ENCODE results near the gene IQCH.
A peak's percentile ranks its signal among the peaks of the same experiment; 100 is the strongest.
"Not testable (repeated sequence)": the region's sequence is repeated elsewhere in the genome, so short reads cannot be mapped to it uniquely, and the experiment has no call there.

IQCH gene

GRCh38 chr15:67422296-67422695 is 167.7 kb downstream of the IQCH start:
- DNase-seq (ENCODE audit: extremely low spot score), result no peak
- ChIA-PET POLR2A (no interaction called here), CTCF (interaction anchor here (1.1 to 1.5 kb wide), 2 partner anchors 9 to 11 kb away, joined by 3 to 4 read pairs; no protein-coding TSS in a partner anchor)
- TF ChIP-seq HDGF (IDR thresholded peaks at IDR 0.05; ENCODE audit: borderline replicate concordance), result no peak

GRCh38 chr15:67433495-67434099 is 179.0 kb downstream of the IQCH start:
- TF ChIP-seq ARNT (IDR thresholded peaks at IDR 0.05) (no peak), SUZ12 (IDR thresholded peaks at IDR 0.05) (no peak), ELF4 (IDR thresholded peaks at IDR 0.05) (no peak), LEF1 (IDR thresholded peaks at IDR 0.05; ENCODE audit: borderline replicate concordance) (no peak), TARDBP (IDR thresholded peaks at IDR 0.05) (no peak), SP1 (IDR thresholded peaks at IDR 0.05) (no peak), CTBP1 (IDR thresholded peaks at IDR 0.05; ENCODE audit: borderline replicate concordance) (no peak)
- TF ChIP-seq, protein P1, sequence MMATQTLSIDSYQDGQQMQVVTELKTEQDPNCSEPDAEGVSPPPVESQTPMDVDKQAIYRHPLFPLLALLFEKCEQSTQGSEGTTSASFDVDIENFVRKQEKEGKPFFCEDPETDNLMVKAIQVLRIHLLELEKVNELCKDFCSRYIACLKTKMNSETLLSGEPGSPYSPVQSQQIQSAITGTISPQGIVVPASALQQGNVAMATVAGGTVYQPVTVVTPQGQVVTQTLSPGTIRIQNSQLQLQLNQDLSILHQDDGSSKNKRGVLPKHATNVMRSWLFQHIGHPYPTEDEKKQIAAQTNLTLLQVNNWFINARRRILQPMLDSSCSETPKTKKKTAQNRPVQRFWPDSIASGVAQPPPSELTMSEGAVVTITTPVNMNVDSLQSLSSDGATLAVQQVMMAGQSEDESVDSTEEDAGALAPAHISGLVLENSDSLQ (IDR thresholded peaks at IDR 0.05), result no peak
- POLR2A ChIA-PET, result no interaction called here
- peak; percentile 68 for DNase-seq (ENCODE audit: extremely low spot score)
- CTCF ChIA-PET, result interaction anchor here (0.6 to 1.7 kb wide), 7 partner anchors 9 to 1337 kb away, joined by 3 to 4 read pairs (median 3); no protein-coding TSS in a partner anchor

DNA sequence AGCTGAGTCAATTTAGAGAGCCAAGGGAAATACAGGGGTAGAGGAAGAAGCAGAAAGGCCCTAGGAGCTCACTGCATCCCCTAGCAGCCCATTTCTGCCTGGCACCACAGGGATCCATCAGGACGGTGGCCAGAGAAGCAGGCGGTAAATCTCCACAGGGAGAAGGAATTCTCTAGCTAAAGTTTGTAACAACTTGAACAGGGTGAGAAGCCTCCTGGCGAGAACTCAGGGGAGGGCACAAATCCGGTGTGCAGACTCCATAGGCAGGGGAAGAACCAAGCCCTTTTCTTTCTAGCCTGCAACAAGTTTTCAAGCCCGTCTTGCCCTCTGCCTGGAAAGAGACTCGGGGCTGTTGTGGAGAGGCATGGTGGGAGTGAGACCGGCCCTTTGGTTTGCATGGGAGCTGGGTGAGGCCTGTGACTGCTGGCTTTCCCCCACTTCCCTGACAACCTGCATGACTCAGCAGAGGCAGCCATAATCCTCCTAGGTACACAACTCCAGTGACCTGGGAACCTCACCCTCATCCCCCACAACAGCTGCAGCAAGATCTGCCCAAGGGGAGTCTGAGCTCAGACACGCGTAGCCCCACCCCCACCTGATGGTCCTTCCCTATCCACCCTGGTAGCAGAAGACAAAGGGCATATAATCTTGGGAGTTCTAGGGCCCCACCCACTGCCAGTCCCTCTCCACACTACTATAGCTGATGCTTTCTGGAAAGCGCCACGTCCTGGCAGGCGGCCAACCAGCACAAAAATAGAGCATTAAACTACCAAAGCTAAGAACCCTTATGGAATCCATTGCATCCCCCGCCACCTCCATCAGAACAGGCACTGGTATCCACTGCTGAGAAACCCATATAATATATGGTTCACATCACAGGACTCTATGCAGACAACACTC is 182.0 kb downstream of the IQCH start:
- POLR2A ChIA-PET, CTCF ChIA-PET: not testable (repeated sequence)

DNA sequence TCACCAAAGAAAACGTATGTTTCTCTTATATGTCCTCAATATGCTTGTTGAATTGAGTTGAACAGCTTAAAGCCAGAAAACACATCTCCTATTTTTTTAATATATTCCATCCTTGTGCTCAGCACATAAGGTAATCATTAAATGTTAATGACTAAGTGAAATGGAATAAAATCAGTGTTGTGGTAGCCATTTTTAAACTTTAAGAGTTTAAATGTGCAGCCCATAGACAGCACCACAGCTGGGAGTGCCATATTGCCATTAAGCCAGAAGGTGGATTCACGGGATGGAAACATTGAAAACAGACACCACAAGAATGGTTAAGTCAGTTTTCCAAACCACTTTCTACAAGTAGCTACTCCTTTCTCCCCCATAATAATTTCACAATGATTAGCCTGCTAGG is 189.5 kb downstream of the IQCH start:
- TF ChIP-seq FOXA1 (IDR thresholded peaks at IDR 0.05) (no peak), L3MBTL2 (conservative IDR thresholded peaks at IDR 0.05) (no peak), SUZ12 (IDR thresholded peaks at IDR 0.05) (no peak), ARNT (IDR thresholded peaks at IDR 0.05) (no peak), HDGF (IDR thresholded peaks at IDR 0.05; ENCODE audit: borderline replicate concordance) (no peak), LEF1 (IDR thresholded peaks at IDR 0.05; ENCODE audit: borderline replicate concordance) (no peak), ELF4 (IDR thresholded peaks at IDR 0.05) (no peak), ZNF384 (IDR thresholded peaks at IDR 0.05) (no peak), FOXK2 (IDR thresholded peaks at IDR 0.05) (no peak), CTBP1 (IDR thresholded peaks at IDR 0.05; ENCODE audit: borderline replicate concordance) (no peak), NFRKB (IDR thresholded peaks at IDR 0.05) (no peak), TARDBP (IDR thresholded peaks at IDR 0.05) (no peak), BHLHE40 (IDR thresholded peaks at IDR 0.05; ENCODE audit: borderline replicate concordance) (no peak), FOXM1 (IDR thresholded peaks at IDR 0.05; ENCODE audit: borderline replicate concordance) (no peak), SP1 (IDR thresholded peaks at IDR 0.05) (no peak)
- TF ChIP-seq, protein P1 (IDR thresholded peaks at IDR 0.05), result no peak
- no peak for DNase-seq (ENCODE audit: extremely low spot score)
- POLR2A ChIA-PET, result no interaction called here
- CTCF ChIA-PET, result interaction anchor here (1.0 to 1.4 kb wide), 2 partner anchors 10 to 13 kb away, joined by 3 to 6 read pairs; no protein-coding TSS in a partner anchor

More for the DNA sequence above, 182.0 kb downstream of the IQCH start:
- DNase-seq (ENCODE audit: extremely low spot score), result not testable (repeated sequence)

GRCh38 chr15:67446449-67446848 is 191.9 kb downstream of the IQCH start:
- DNase-seq (ENCODE audit: extremely low spot score), result no peak
- TF ChIP-seq BHLHE40 (IDR thresholded peaks at IDR 0.05; ENCODE audit: borderline replicate concordance), result no peak
- TF ChIP-seq, protein P1 (IDR thresholded peaks at IDR 0.05), result no peak
- no peak for TF ChIP-seq TARDBP (IDR thresholded peaks at IDR 0.05)
- TF ChIP-seq FOXK2 (IDR thresholded peaks at IDR 0.05), result no peak
- no peak for TF ChIP-seq LEF1 (IDR thresholded peaks at IDR 0.05; ENCODE audit: borderline replicate concordance)
- TF ChIP-seq FOXA1 (IDR thresholded peaks at IDR 0.05), result no peak
- TF ChIP-seq SP1 (IDR thresholded peaks at IDR 0.05), result no peak
- no peak for TF ChIP-seq CTBP1 (IDR thresholded peaks at IDR 0.05; ENCODE audit: borderline replicate concordance)
- no peak for TF ChIP-seq ARNT (IDR thresholded peaks at IDR 0.05)
- no peak for TF ChIP-seq ZNF384 (IDR thresholded peaks at IDR 0.05)
- TF ChIP-seq SUZ12 (IDR thresholded peaks at IDR 0.05), result no peak
- no peak for TF ChIP-seq ELF4 (IDR thresholded peaks at IDR 0.05)
- TF ChIP-seq NFRKB (IDR thresholded peaks at IDR 0.05), result no peak
- no peak for TF ChIP-seq HDGF (IDR thresholded peaks at IDR 0.05; ENCODE audit: borderline replicate concordance)
- ChIA-PET CTCF (interaction anchor here (0.6 to 1.7 kb wide), 2 partner anchors 11 to 12 kb away, joined by 3 to 7 read pairs; no protein-coding TSS in a partner anchor), POLR2A (no interaction called here)

DNA sequence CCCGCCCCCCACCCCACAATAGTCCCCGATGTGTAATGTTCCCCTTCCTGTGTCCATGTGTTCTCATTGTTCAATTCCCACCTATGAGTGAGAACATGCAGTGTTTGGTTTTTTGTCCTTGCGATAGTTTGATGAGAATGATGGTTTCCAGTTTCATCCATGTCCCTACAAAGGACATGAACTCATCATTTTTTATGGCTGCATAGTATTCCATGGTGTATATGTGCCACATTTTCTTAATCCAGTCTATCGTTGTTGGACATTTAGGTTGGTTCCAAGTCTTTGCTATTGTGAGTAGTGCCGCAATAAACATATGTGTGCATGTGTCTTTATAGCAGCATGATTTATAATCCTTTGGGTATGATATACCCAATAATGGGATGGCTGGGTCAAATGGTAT is 193.8 kb downstream of the IQCH start:
- DNase-seq (ENCODE audit: extremely low spot score); CTCF ChIA-PET: not testable (repeated sequence)

DNA sequence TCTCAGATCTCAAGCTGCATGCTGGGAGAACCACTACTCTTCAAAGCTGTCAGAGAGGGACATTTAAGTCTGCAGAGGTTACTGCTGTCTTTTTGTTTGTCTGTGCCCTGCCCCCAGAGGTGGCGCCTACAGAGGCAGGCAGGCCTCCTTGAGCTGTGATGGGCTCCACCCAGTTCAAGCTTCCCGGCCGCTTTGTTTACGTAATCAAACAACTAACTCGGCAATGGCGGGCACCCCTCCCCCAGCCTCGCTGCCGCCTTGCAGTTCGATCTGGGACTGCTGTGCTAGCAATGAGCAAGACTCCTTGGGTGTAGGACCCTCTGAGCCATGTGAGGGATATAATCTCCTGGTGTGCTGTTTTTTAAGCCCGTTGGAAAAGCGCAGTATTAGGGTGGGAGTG is 199.1 kb downstream of the IQCH start:
- DNase-seq (ENCODE audit: extremely low spot score); POLR2A ChIA-PET; CTCF ChIA-PET: not testable (repeated sequence)

More for the DNA sequence above, 193.8 kb downstream of the IQCH start:
- POLR2A ChIA-PET, result not testable (repeated sequence)
